Smooth muscle cell (in vitro differentiated cells): ENCODE data around the gene ATG4B. TPM values are rescaled to one million over a fixed set of nuclear protein-coding genes. Genes with fewer than 3 reads are reported as not detected.
A peak's percentile ranks its signal among the peaks of the same experiment; 100 is the strongest.

Experiments used
- DNase-seq: peaks from one replicate; lab custom pipeline; 2025; ENCODE audit not compliant: unreplicated experiment; lab: John Stamatoyannopoulos, UW
- H2AFZ ChIP-seq: fragments of 200-600 bp; sonication (generic); 2 replicates; pipeline ENCODE4 v1.6.0; 2016; ENCODE audit warnings: antibody characterized with exemption, low read depth, mild to moderate bottlenecking
- H3F3A ChIP-seq: fragments of 200-600 bp; sonication (generic); 2 replicates; pipeline ENCODE4 v1.6.0; 2017; ENCODE audit warnings: antibody characterized with exemption, low read depth
- H3K27ac ChIP-seq: fragments of 200-600 bp; sonication (generic); 2 replicates; pipeline ENCODE4 v1.5.1; 2016; ENCODE audit warnings: low read depth, mild to moderate bottlenecking
- H3K27me3 ChIP-seq: fragments of 200-600 bp; sonication (generic); 2 replicates; pipeline ENCODE4 v1.6.1; 2016; ENCODE audit warnings: low read depth, mild to moderate bottlenecking
- H3K36me3 ChIP-seq: fragments of 200-600 bp; sonication (generic); 2 replicates; pipeline ENCODE4 v1.5.1; 2016; ENCODE audit warnings: low read depth
- H3K4me1 ChIP-seq: fragments of 200-600 bp; sonication (generic); 2 replicates; pipeline ENCODE4 v1.5.1; 2016; ENCODE audit warnings: low read depth
- H3K4me2 ChIP-seq: fragments of 200-600 bp; sonication (generic); 2 replicates; pipeline ENCODE4 v1.6.0; 2016; ENCODE audit warnings: mild to moderate bottlenecking
- H3K4me3 ChIP-seq: fragments of 200-600 bp; sonication (generic); 2 replicates; pipeline ENCODE4 v1.5.1; 2016; ENCODE audit warnings: mild to moderate bottlenecking
- H3K79me2 ChIP-seq: fragments of 200-600 bp; sonication (generic); 2 replicates; pipeline ENCODE4 v1.6.0; 2016; ENCODE audit warnings: low read depth, mild to moderate bottlenecking
- H3K9ac ChIP-seq: fragments of 200-600 bp; sonication (generic); 2 replicates; pipeline ENCODE4 v1.6.0; 2016; ENCODE audit warnings: low read depth
- H3K9me3 ChIP-seq: fragments of 200-600 bp; sonication (generic); replicated peaks from 2 replicates; pipeline ENCODE4 v1.5.1; 2016; ENCODE audit warnings: low read depth
- H4K20me1 ChIP-seq: fragments of 200-600 bp; sonication (generic); 2 replicates; pipeline ENCODE4 v1.6.0; 2016; ENCODE audit warnings: low read depth
- WGBS: methylation state at CpG from one replicate; pipeline ENCODE4 v1.1.7; 2016; ENCODE audit warnings: low lambda C conversion rate; 5-methylcytosine and 5-hydroxymethylcytosine counted together
- polyA plus RNA-seq: library from polyadenylated mRNA; unstranded; fragments of >200 nt; fragmentation: Nextera tagmentation; extraction: Ambion mirVana; gene quantifications from 2 replicates; pipeline ENCODE4 v1.2.1, GENCODE V29; 2016
- total RNA-seq: library from RNA; depleted of rRNA; stranded (reverse); fragments of >200 nt; gene quantifications from 2 replicates; pipeline ENCODE4 v1.2.3, GENCODE V29; 2014
- TF ChIP-seq, protein P1 (sequence below): fragments of 200-600 bp; sonication (generic); IDR thresholded peaks from 2 replicates; pipeline ENCODE4 v1.5.1; 2017; ENCODE audit warnings: borderline replicate concordance, mild to moderate bottlenecking, antibody characterized with exemption; ENCODE audit not compliant: insufficient read depth, poor library complexity, severe bottlenecking

The ATG4B gene
- total and polyA plus RNA-seq, 2 experiments from 2014 or later: 70.3 to 91.3 TPM

DNA sequence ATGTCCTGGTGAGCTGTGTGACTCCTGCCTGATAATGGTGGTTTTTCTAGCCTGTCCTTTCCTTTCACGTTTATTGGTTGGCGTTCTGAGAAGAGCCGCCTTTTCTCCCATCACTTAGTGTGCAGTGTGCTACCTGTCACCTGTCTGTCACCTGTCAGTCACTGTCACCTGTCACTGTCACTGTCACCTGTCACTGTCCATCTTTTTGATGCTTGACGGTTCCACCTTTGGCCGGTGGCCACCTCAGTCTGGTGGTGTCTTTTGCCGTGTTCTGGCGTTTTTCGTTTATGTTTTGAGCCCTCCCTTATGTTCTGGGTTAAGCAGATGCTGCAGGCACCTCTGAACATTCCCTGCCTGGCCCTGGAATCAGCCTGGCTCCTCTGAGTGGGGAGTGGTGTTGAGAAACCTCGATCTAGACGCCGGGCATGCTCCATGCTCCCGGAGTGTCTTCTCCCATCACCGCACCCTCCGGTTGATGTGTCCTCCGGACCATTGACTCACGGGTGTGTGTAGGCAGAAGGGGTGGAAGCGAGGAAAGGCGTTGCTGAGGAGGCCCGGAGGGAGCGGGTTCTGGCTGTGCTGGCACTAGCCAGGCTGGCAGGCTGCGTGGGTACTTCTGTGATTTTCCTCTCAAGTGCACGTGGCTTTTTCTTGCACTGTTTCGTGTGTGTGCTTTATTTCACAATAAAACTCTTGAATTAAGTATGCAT lies 28.4 kb downstream of the ATG4B start:
- no peaks in the 10 kb centered on the region for H3K9me3 ChIP-seq
- no peaks in the 10 kb centered on the region for H3K79me2 ChIP-seq
- H3F3A ChIP-seq: no peaks in the 10 kb centered on the region
- H3K27me3 ChIP-seq: no peaks in the 10 kb centered on the region
- H3K27ac ChIP-seq: peak overlapping the region; percentile 91
- no peaks in the 10 kb centered on the region for H3K36me3 ChIP-seq
- no peak overlapping the region for H2AFZ ChIP-seq
- WGBS: 87% methylated on average over 23 of the region's 23 CpGs
- DNase-seq: no peak
- H3K4me2 ChIP-seq: peak overlapping the region; percentile 6
- no peak overlapping the region for H3K4me3 ChIP-seq
- no peak overlapping the region for H3K9ac ChIP-seq
- no peaks in the 10 kb centered on the region for H3K4me1 ChIP-seq
- TF ChIP-seq, protein P1, sequence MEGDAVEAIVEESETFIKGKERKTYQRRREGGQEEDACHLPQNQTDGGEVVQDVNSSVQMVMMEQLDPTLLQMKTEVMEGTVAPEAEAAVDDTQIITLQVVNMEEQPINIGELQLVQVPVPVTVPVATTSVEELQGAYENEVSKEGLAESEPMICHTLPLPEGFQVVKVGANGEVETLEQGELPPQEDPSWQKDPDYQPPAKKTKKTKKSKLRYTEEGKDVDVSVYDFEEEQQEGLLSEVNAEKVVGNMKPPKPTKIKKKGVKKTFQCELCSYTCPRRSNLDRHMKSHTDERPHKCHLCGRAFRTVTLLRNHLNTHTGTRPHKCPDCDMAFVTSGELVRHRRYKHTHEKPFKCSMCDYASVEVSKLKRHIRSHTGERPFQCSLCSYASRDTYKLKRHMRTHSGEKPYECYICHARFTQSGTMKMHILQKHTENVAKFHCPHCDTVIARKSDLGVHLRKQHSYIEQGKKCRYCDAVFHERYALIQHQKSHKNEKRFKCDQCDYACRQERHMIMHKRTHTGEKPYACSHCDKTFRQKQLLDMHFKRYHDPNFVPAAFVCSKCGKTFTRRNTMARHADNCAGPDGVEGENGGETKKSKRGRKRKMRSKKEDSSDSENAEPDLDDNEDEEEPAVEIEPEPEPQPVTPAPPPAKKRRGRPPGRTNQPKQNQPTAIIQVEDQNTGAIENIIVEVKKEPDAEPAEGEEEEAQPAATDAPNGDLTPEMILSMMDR: no peak
- H4K20me1 ChIP-seq: peaks cover 13% of the 10 kb centered on the region

DNA sequence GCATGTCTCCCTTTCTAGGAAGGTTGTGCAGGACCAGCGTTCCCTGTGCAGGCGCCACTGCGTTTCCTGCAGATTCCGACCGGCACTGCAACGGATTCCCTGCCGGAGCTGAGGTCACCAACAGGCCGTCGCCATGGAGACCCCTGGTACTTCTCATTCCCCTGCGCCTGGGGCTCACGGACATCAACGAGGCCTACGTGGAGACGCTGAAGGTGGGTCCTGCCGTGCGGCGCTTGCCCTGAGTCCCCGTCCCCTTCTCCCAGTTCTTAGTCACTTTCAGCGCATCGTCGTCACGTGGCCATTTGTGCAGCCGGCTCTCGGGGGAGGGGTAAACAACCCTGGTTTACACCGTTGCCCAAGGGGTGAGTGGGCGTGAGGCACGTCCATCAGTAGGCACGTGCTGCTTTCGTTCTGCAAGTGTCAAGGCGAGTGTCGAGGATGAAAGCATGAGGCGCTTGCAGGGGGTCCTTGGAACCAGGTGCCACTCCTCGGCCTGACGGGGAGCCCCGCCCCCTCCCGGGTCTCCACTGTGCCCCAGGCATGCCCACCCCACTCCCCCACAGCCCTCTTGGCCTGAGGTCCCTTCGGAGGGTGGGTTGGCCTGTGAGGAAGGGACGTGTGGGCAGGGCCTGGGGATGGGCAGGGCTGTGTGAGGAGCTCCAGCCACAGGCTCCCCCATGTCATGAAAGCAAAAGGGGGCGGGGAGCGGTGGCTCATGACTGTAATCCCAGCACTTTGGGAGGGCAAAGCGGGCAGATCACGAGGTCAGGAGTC lies 29.3 kb downstream of the ATG4B start:
- Histone ChIP-seq H3K27ac (no peak overlapping the region), H3K4me1 (no peaks in the 10 kb centered on the region), H3K4me2 (no peak overlapping the region), H3K27me3 (no peaks in the 10 kb centered on the region), H3F3A (no peaks in the 10 kb centered on the region), H2AFZ (no peak overlapping the region), H4K20me1 (peaks cover 13% of the 10 kb centered on the region), H3K79me2 (no peaks in the 10 kb centered on the region), H3K4me3 (no peak overlapping the region), H3K9me3 (no peaks in the 10 kb centered on the region), H3K9ac (no peak overlapping the region), H3K36me3 (no peaks in the 10 kb centered on the region)
- DNase-seq: no peak
- TF ChIP-seq, protein P1: no peak
- WGBS: 92% methylated on average over 41 of the region's 42 CpGs

DNA sequence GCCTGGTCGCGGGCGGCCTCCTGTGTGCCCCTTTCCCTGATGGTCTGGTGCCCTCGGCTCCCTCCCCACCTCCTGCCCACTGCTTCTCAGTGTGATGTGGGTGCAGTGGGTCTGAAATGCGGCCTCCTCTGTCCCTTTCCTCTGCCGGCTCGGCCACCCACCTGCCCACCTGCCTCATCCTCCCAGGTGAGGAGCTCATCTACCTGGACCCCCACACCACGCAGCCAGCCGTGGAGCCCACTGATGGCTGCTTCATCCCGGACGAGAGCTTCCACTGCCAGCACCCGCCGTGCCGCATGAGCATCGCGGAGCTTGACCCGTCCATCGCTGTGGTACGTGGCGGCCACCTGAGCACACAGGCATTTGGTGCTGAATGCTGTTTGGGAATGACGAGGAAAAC lies 30.9 kb downstream of the ATG4B start:
- Histone ChIP-seq H3K4me3 (no peak overlapping the region), H3K9ac (no peak overlapping the region), H3K79me2 (no peaks in the 10 kb centered on the region), H3K4me2 (no peak overlapping the region), H3K36me3 (no peaks in the 10 kb centered on the region), H3K9me3 (no peaks in the 10 kb centered on the region), H3K27ac (no peak overlapping the region), H3K27me3 (no peaks in the 10 kb centered on the region), H2AFZ (no peak overlapping the region), H3K4me1 (no peaks in the 10 kb centered on the region), H3F3A (no peaks in the 10 kb centered on the region), H4K20me1 (peaks cover 13% of the 10 kb centered on the region)
- no peak for DNase-seq
- WGBS: 96% methylated on average over 21 of the region's 21 CpGs
- TF ChIP-seq, protein P1: no peak
